ENCODE measurements around the gene HNRNPA3.
A peak's percentile ranks its signal among the peaks of the same experiment; 100 is the strongest.

Gene HNRNPA3

GRCh38 chr2:177231270-177231669 lies 18.7 kb downstream of the HNRNPA3 start:
- Histone ChIP-seq H3K27ac (ENCODE audit: insufficient read depth in 1 of 2, low read depth in 1 of 2, low read length in 2 of 2, poor library complexity in 1 of 2, severe bottlenecking in 2 of 2) (no peak overlapping the region), H3K4me1 (ENCODE audit: control extremely low read depth in 1 of 4, control insufficient read depth in 4 of 4, insufficient read depth in 4 of 4, low read length in 3 of 4) (peaks cover 0 to 10% (median 4%) of the 10 kb centered on the region in 4 experiments), H3K4me3 (ENCODE audit: control insufficient read depth in 1 of 7, extremely low read depth in 1 of 7, insufficient read depth in 4 of 7, low read depth in 2 of 7, low read length in 6 of 7) (no peak overlapping the region), H3K36me3 (ENCODE audit: control insufficient read depth in 4 of 4, insufficient read depth in 4 of 4, low read length in 3 of 4) (peaks cover 10 to 64% (median 36%) of the 10 kb centered on the region in 4 experiments), H3K9me3 (ENCODE audit: control extremely low read depth in 1 of 5, control insufficient read depth in 4 of 5, insufficient read depth in 2 of 5, low read depth in 1 of 5, low read length in 4 of 5) (no peaks in the 10 kb centered on the region), H3K27me3 (replicated peaks in 2 of 5; ENCODE audit: control insufficient read depth in 4 of 5, insufficient read depth in 5 of 5, low read length in 4 of 5) (no peaks in the 10 kb centered on the region)
- ChIA-PET CTCF (interaction anchor here (0.6 to 3.1 kb wide), 7 partner anchors 9 to 162 kb away, joined by 3 to 15 read pairs (median 3); no protein-coding TSS in a partner anchor), POLR2A (interaction anchor here (1.3 kb wide), 1 partner anchor 13 kb away, joined by 4 read pairs; no protein-coding TSS in a partner anchor)
- 97% methylated on average over 3 of the region's 3 CpGs for WGBS (ENCODE audit: insufficient coverage)
- no peak for DNase-seq

- 91% methylated on average over 5 of the region's 8 CpGs for WGBS (ENCODE audit: insufficient coverage)
- peaks cover 0 to 5% (median 2%) of the 10 kb centered on the region in 4 experiments for H3K4me1 ChIP-seq (ENCODE audit: control extremely low read depth in 1 of 4, control insufficient read depth in 4 of 4, insufficient read depth in 4 of 4, low read length in 3 of 4)
- CTCF ChIA-PET, result interaction anchor here (1.0 to 3.0 kb wide), 5 partner anchors 10 to 64 kb away, joined by 3 to 8 read pairs (median 3); no protein-coding TSS in a partner anchor
- peaks cover 10 to 67% (median 36%) of the 10 kb centered on the region in 4 experiments for H3K36me3 ChIP-seq (ENCODE audit: control insufficient read depth in 4 of 4, insufficient read depth in 4 of 4, low read length in 3 of 4)
- no peaks in the 10 kb centered on the region for H3K9me3 ChIP-seq (ENCODE audit: control extremely low read depth in 1 of 5, control insufficient read depth in 4 of 5, insufficient read depth in 2 of 5, low read depth in 1 of 5, low read length in 4 of 5)
- POLR2A ChIA-PET, result no interaction called here
- no peak for DNase-seq
- no peak overlapping the region for H3K4me3 ChIP-seq (ENCODE audit: control insufficient read depth in 1 of 7, extremely low read depth in 1 of 7, insufficient read depth in 4 of 7, low read depth in 2 of 7, low read length in 6 of 7)
- H3K27me3 ChIP-seq (replicated peaks in 2 of 5; ENCODE audit: control insufficient read depth in 4 of 5, insufficient read depth in 5 of 5, low read length in 4 of 5), result no peaks in the 10 kb centered on the region
- H3K27ac ChIP-seq (ENCODE audit: insufficient read depth in 1 of 2, low read depth in 1 of 2, low read length in 2 of 2, poor library complexity in 1 of 2, severe bottlenecking in 2 of 2), result no peak overlapping the region
Measured at GRCh38 chr2:177232098-177232704, 19.6 kb downstream of the HNRNPA3 start.

GRCh38 chr2:177234267-177234666 lies 21.7 kb downstream of the HNRNPA3 start:
- POLR2A ChIA-PET, result interaction anchor here (1.4 kb wide), 1 partner anchor 21 kb away, joined by 3 read pairs; no protein-coding TSS in a partner anchor
- H3K4me1 ChIP-seq (ENCODE audit: control extremely low read depth in 1 of 4, control insufficient read depth in 4 of 4, insufficient read depth in 4 of 4, low read length in 3 of 4), result peaks cover 0 to 10% (median 5%) of the 10 kb centered on the region in 4 experiments
- no peak overlapping the region for H3K4me3 ChIP-seq (ENCODE audit: control insufficient read depth in 1 of 7, extremely low read depth in 1 of 7, insufficient read depth in 4 of 7, low read depth in 2 of 7, low read length in 6 of 7)
- no peak for DNase-seq
- peaks cover 10 to 56% (median 35%) of the 10 kb centered on the region in 4 experiments for H3K36me3 ChIP-seq (ENCODE audit: control insufficient read depth in 4 of 4, insufficient read depth in 4 of 4, low read length in 3 of 4)
- CTCF ChIA-PET, result interaction anchor here (1.4 to 3.0 kb wide), 2 partner anchors 29 to 68 kb away, joined by 3 to 8 read pairs; no protein-coding TSS in a partner anchor
- no peak overlapping the region for H3K27ac ChIP-seq (ENCODE audit: insufficient read depth in 1 of 2, low read depth in 1 of 2, low read length in 2 of 2, poor library complexity in 1 of 2, severe bottlenecking in 2 of 2)
- H3K9me3 ChIP-seq (ENCODE audit: control extremely low read depth in 1 of 5, control insufficient read depth in 4 of 5, insufficient read depth in 2 of 5, low read depth in 1 of 5, low read length in 4 of 5), result no peaks in the 10 kb centered on the region
- no peaks in the 10 kb centered on the region for H3K27me3 ChIP-seq (replicated peaks in 2 of 5; ENCODE audit: control insufficient read depth in 4 of 5, insufficient read depth in 5 of 5, low read length in 4 of 5)

- no peak overlapping the region for H3K4me3 ChIP-seq (ENCODE audit: control insufficient read depth in 1 of 7, extremely low read depth in 1 of 7, insufficient read depth in 4 of 7, low read depth in 2 of 7, low read length in 6 of 7)
- peaks cover 10 to 43% (median 24%) of the 10 kb centered on the region in 4 experiments for H3K36me3 ChIP-seq (ENCODE audit: control insufficient read depth in 4 of 4, insufficient read depth in 4 of 4, low read length in 3 of 4)
- POLR2A ChIA-PET, result interaction anchor here (3.9 kb wide), 1 partner anchor 11 kb away, joined by 9 read pairs; no protein-coding TSS in a partner anchor
- no peaks in the 10 kb centered on the region for H3K27me3 ChIP-seq (replicated peaks in 2 of 5; ENCODE audit: control insufficient read depth in 4 of 5, insufficient read depth in 5 of 5, low read length in 4 of 5)
- 97% methylated on average over 5 of the region's 6 CpGs for WGBS (ENCODE audit: insufficient coverage)
- CTCF ChIA-PET, result no interaction called here
- H3K27ac ChIP-seq (ENCODE audit: insufficient read depth in 1 of 2, low read depth in 1 of 2, low read length in 2 of 2, poor library complexity in 1 of 2, severe bottlenecking in 2 of 2), result no peak overlapping the region
- DNase-seq, result no peak
- peaks cover 11 to 27% (median 19%) of the 10 kb centered on the region in 4 experiments for H3K4me1 ChIP-seq (ENCODE audit: control extremely low read depth in 1 of 4, control insufficient read depth in 4 of 4, insufficient read depth in 4 of 4, low read length in 3 of 4)
- H3K9me3 ChIP-seq (ENCODE audit: control extremely low read depth in 1 of 5, control insufficient read depth in 4 of 5, insufficient read depth in 2 of 5, low read depth in 1 of 5, low read length in 4 of 5), result no peaks in the 10 kb centered on the region
Measured at GRCh38 chr2:177235855-177236437, 23.4 kb downstream of the HNRNPA3 start.

- Histone ChIP-seq H3K4me1 (ENCODE audit: control extremely low read depth in 1 of 4, control insufficient read depth in 4 of 4, insufficient read depth in 4 of 4, low read length in 3 of 4) (peaks cover 26 to 46% (median 37%) of the 10 kb centered on the region in 4 experiments), H3K9me3 (ENCODE audit: control extremely low read depth in 1 of 5, control insufficient read depth in 4 of 5, insufficient read depth in 2 of 5, low read depth in 1 of 5, low read length in 4 of 5) (no peaks in the 10 kb centered on the region), H3K27me3 (replicated peaks in 2 of 5; ENCODE audit: control insufficient read depth in 4 of 5, insufficient read depth in 5 of 5, low read length in 4 of 5) (no peaks in the 10 kb centered on the region), H3K4me3 (ENCODE audit: control insufficient read depth in 1 of 7, extremely low read depth in 1 of 7, insufficient read depth in 4 of 7, low read depth in 2 of 7, low read length in 6 of 7) (no peak overlapping the region), H3K27ac (ENCODE audit: insufficient read depth in 1 of 2, low read depth in 1 of 2, low read length in 2 of 2, poor library complexity in 1 of 2, severe bottlenecking in 2 of 2) (no peak overlapping the region), H3K36me3 (ENCODE audit: control insufficient read depth in 4 of 4, insufficient read depth in 4 of 4, low read length in 3 of 4) (peaks cover 2 to 25% (median 11%) of the 10 kb centered on the region in 4 experiments)
- CTCF ChIA-PET, result interaction anchor here (1.0 to 5.2 kb wide), 7 partner anchors 10 to 179 kb away, joined by 3 to 27 read pairs (median 3); partner anchors contain the start of gene NFE2L2
- POLR2A ChIA-PET, result interaction anchor here (0.8 to 3.9 kb wide), 3 partner anchors 9 to 25 kb away, joined by 3 to 9 read pairs (median 3); no protein-coding TSS in a partner anchor
- DNase-seq, result no peak
- WGBS (ENCODE audit: insufficient coverage), result no CpG with 5 or more reads among the region's 2 CpGs
Measured at GRCh38 chr2:177237932-177238331, 25.3 kb downstream of the HNRNPA3 start.

- Histone ChIP-seq H3K9me3 (ENCODE audit: control extremely low read depth in 1 of 5, control insufficient read depth in 4 of 5, insufficient read depth in 2 of 5, low read depth in 1 of 5, low read length in 4 of 5) (no peaks in the 10 kb centered on the region), H3K27me3 (replicated peaks in 2 of 5; ENCODE audit: control insufficient read depth in 4 of 5, insufficient read depth in 5 of 5, low read length in 4 of 5) (no peaks in the 10 kb centered on the region), H3K4me1 (ENCODE audit: control extremely low read depth in 1 of 4, control insufficient read depth in 4 of 4, insufficient read depth in 4 of 4, low read length in 3 of 4) (peaks cover 28 to 55% (median 45%) of the 10 kb centered on the region in 4 experiments), H3K4me3 (ENCODE audit: control insufficient read depth in 1 of 7, extremely low read depth in 1 of 7, insufficient read depth in 4 of 7, low read depth in 2 of 7, low read length in 6 of 7) (no peak overlapping the region), H3K27ac (ENCODE audit: insufficient read depth in 1 of 2, low read depth in 1 of 2, low read length in 2 of 2, poor library complexity in 1 of 2, severe bottlenecking in 2 of 2) (peak overlapping the region in 1 of 2 experiments; percentile 37), H3K36me3 (ENCODE audit: control insufficient read depth in 4 of 4, insufficient read depth in 4 of 4, low read length in 3 of 4) (peaks cover 0 to 21% (median 4%) of the 10 kb centered on the region in 4 experiments)
- ChIA-PET CTCF (interaction anchor here (1.2 to 5.2 kb wide), 9 partner anchors 9 to 74 kb away, joined by 3 to 27 read pairs (median 6); partner anchors contain the start of gene NFE2L2), POLR2A (interaction anchor here (1.5 to 1.8 kb wide), 3 partner anchors 24 to 27 kb away, joined by 3 to 22 read pairs (median 5); partner anchors contain the start of genes HNRNPA3 and NFE2L2)
- WGBS (ENCODE audit: insufficient coverage), result 83% methylated on average over 5 of the region's 6 CpGs
- DNase-seq, result no peak
Measured at GRCh38 chr2:177239053-177239452, 26.5 kb downstream of the HNRNPA3 start.
